Brain microvascular endothelial cell (primary cell): Measurements from ENCODE around the gene TOP2B.

Experiments used
- DNase-seq: peaks from one replicate; pipeline ENCODE4 v3.0.0-alpha.2; 2020
- H3K27ac ChIP-seq: fragments of 250-450 bp; sonication (Bioruptor Pico); 2 replicates; pipeline ENCODE4 v1.5.1; 2020; ENCODE audit warnings: mild to moderate bottlenecking, moderate library complexity
- H3K27me3 ChIP-seq: fragments of 250-450 bp; sonication (Bioruptor Pico); replicated peaks from 2 replicates; pipeline ENCODE4 v1.5.1; 2020; ENCODE audit warnings: mild to moderate bottlenecking
- H3K36me3 ChIP-seq: fragments of 250-450 bp; sonication (Bioruptor Pico); replicated peaks from 2 replicates; pipeline ENCODE4 v1.5.1; 2020; ENCODE audit warnings: mild to moderate bottlenecking
- H3K4me3 ChIP-seq: 2 replicates; pipeline ENCODE4 v1.5.1; 2011; ENCODE audit warnings: low read depth, mild to moderate bottlenecking, control low read depth, low read length, moderate library complexity
- CTCF ChIP-seq: IDR thresholded peaks from 2 replicates; pipeline ENCODE4 v1.5.1; 2011; ENCODE audit warnings: low read depth, mild to moderate bottlenecking, moderate library complexity, low read length, control low read depth, inconsistent platforms; ENCODE audit errors: missing control alignments
- in situ Hi-C: cut with HindIII; loops from 2 replicates; pipeline ENCODE4 v1.10.0; 2017; ENCODE audit warnings: low sequenced_read_pairs, low pct_ligation_motif_present

Gene TOP2B

GRCh38 chr3:25621087-25621486, 43.6 kb downstream of the TOP2B start:
- in situ Hi-C loops = no loop called here
- Histone ChIP-seq H3K27me3 (no peaks in the 10 kb centered on the region), H3K27ac (no peak overlapping the region), H3K4me3 (no peak overlapping the region), H3K36me3 (peaks cover 37% of the 10 kb centered on the region)
- no peak for DNase-seq
- TF ChIP-seq CTCF = no peak

GRCh38 chr3:25620493-25620892, 44.2 kb downstream of the TOP2B start:
- Histone ChIP-seq H3K27me3 (no peaks in the 10 kb centered on the region), H3K27ac (no peak overlapping the region), H3K36me3 (peaks cover 34% of the 10 kb centered on the region), H3K4me3 (no peak overlapping the region)
- in situ Hi-C loops = no loop called here
- DNase-seq = no peak
- no peak for TF ChIP-seq CTCF

- H3K27me3 ChIP-seq = no peaks in the 10 kb centered on the region
- peaks cover 24% of the 10 kb centered on the region for H3K36me3 ChIP-seq
- no peak overlapping the region for H3K27ac ChIP-seq
- DNase-seq = no peak
- no peak overlapping the region for H3K4me3 ChIP-seq
- no peak for TF ChIP-seq CTCF
- in situ Hi-C loops = no loop called here
Observed at GRCh38 chr3:25619382-25619781, 45.3 kb downstream of the TOP2B start.

GRCh38 chr3:25618028-25618427, 46.7 kb downstream of the TOP2B start:
- no peak overlapping the region for H3K27ac ChIP-seq
- no peak overlapping the region for H3K4me3 ChIP-seq
- no peak for TF ChIP-seq CTCF
- H3K36me3 ChIP-seq = peaks cover 18% of the 10 kb centered on the region
- no peaks in the 10 kb centered on the region for H3K27me3 ChIP-seq
- in situ Hi-C loops = no loop called here
- no peak for DNase-seq

GRCh38 chr3:25611193-25611592, 53.5 kb downstream of the TOP2B start:
- TF ChIP-seq CTCF = no peak
- in situ Hi-C loops = no loop called here
- peaks cover 31% of the 10 kb centered on the region for H3K36me3 ChIP-seq

GRCh38 chr3:25610779-25611178, 53.9 kb downstream of the TOP2B start:
- Histone ChIP-seq H3K4me3 (no peak overlapping the region), H3K27ac (no peak overlapping the region), H3K36me3 (peaks cover 31% of the 10 kb centered on the region), H3K27me3 (no peaks in the 10 kb centered on the region)
- TF ChIP-seq CTCF = no peak
- in situ Hi-C loops = no loop called here
- DNase-seq = no peak

More at GRCh38 chr3:25611193-25611592, 53.5 kb downstream of the TOP2B start:
- Histone ChIP-seq H3K4me3 (no peak overlapping the region), H3K27ac (no peak overlapping the region), H3K27me3 (no peaks in the 10 kb centered on the region)
- no peak for DNase-seq
